ENCODE results near the gene TMC8. TPM values are rescaled to one million over a fixed set of nuclear protein-coding genes. Genes with fewer than 3 reads are reported as not detected.
A peak's percentile ranks its signal among the peaks of the same experiment; 100 is the strongest.

TMC8 gene
- total RNA-seq, 1 donor from 2014 or later = 4.3 TPM

DNA sequence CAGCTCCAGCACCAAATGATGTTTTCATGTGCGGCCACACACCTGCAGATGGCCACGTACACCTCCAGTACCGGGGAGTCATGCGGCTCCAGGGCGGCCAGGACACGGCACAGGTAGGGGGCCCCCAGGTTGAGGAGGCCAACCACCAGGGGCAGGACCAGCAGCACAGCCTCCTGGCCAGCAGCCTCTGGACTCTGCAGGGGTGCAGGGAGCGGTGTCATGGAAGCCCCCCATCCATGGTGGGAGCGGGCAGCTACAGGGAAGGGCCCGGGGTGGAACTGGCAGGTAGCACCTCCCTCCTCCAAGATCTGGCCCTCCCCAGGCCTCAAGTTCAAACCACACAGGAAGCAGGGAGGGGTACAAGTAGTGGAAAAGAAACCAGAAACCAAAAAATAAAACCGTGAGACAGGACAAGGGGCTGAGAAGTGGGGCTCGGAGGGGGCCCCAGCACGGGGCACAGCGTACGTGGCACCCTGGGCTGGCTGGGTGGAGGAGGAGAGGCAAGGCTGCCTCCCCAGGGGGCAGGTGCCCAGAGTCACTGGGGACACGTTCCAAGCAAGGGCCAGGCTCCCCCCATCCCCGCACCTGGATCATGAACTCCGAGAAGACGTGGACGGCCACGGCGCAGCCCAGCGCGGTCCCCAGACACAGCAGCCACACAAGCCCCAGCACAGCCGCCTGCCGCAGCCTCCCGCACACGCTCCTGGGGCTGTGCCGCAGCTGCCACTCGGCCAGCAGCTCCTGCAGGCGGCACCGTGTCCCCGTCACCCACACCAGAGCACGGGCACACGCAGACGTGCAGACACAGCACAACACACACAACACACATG lies 9.4 kb upstream of the TMC8 start:
- DNase-seq (ENCODE audit: missing footprints) (peak; percentile 64), ATAC-seq (no peak)
- intact Hi-C loops (cut with DNase I) = no loop called here

DNA sequence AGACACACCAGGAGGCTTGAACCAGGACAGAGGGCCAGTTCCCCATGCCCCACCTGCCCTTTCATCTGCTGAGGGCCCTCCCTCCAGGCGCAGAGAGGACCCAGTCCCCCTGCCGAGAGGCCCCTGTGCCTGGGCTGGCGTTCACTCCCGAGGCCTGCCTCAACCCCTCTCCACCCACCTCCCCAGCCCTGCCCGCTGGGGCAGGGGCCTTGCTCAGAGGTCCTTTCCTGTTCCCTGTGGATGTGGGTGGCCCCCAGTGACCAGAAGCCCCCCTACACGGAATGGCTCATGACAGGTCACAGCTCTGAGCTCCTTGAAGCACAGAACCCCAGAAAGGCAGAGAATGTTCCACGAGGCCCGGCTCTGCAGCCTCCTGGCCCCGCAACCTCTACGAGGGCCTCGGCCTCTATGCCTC lies 8.8 kb upstream of the TMC8 start:
- intact Hi-C loops (cut with DNase I) = no loop called here
- DNase-seq (ENCODE audit: missing footprints) (peak; percentile 31), ATAC-seq (no peak)

DNA sequence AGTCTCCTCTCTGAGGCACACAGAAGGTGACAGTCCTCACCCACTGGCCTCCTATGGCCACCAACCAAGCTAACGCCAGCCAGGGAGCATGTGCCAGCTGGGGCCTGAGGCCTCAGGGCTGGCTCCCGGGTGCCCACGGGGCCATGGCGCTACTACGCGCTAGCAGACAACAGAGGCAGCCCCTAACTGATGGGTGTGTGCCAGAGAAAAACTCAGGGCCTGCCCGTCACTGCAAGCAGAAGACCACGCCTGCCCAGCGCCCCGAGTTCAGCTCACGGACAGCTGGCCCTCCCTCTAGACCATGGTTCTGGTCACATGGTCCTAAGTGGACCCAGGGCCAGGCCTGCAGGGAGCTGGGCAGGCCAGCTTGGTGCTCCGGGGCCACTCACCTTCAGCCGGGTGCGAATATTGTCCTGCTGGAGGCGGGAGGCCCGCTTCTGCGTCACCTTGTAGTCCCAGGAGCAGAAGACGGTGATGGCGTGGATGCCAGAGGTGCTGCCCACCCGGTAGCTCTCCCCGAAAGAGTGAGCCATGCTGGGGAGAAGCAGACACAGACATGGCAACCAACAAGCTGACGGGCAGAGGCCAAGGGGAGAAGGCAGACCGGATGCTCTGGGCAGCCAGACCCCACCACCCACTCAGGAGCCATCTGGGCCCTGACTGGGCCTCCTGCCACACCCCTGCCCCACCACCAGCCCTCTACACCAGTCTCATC lies 8.2 kb upstream of the TMC8 start:
- ATAC-seq = no peak
- intact Hi-C loops (cut with DNase I) = no loop called here

DNA sequence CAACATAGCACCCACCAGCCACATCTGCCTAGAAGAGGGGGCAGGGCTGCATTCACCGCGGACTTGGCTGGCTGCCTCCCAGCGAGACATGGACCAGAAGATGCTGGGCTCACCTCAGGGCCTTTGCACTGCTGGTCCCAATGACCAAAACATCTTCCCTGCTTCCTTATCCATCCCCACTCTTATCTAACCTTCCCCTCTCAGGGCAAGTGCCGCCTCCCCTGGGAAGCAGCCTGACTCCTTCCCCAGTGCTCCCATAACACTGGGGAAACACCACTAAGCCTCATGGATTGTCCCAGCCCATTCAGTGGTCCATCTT lies 7.7 kb upstream of the TMC8 start:
- ATAC-seq (no peak), DNase-seq (ENCODE audit: missing footprints) (peak; percentile 43)
- intact Hi-C loops (cut with DNase I) = no loop called here

More for the DNA sequence above, 8.2 kb upstream of the TMC8 start:
- DNase-seq (ENCODE audit: missing footprints) = peak; percentile 48

DNA sequence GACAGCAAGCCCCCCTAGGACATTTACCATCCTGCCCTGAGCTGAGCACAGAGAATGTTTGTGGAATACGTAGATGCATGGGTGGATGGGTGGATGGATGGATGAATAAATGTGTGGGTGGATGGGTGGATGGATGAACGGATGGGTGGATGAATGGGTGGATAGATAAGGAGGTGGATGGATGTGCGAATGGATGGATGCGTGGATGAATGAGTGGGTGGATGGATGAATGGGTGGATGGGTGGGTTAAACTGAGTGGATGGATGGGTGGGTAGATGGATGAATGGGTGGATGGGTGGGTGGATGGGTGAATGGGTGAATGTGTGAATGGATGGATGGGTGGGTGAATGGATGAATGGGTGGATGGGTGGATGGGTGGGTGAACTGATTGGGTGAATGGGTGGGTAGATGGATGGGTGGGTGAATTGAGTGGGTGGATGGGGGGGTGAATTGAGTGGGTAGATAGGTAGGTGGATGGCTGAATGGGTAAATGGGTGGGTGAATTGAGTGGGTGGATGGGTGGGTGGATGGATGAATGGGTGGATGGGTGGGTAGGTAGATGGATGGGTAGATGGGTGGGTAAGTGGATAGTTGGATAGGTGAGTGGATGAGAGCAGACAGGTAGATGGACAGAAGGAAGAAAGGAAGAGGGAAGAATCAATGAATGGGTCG lies 7.2 kb upstream of the TMC8 start:
- DNase-seq (ENCODE audit: missing footprints) (no peak), ATAC-seq (no peak)
- intact Hi-C loops (cut with DNase I) = no loop called here

DNA sequence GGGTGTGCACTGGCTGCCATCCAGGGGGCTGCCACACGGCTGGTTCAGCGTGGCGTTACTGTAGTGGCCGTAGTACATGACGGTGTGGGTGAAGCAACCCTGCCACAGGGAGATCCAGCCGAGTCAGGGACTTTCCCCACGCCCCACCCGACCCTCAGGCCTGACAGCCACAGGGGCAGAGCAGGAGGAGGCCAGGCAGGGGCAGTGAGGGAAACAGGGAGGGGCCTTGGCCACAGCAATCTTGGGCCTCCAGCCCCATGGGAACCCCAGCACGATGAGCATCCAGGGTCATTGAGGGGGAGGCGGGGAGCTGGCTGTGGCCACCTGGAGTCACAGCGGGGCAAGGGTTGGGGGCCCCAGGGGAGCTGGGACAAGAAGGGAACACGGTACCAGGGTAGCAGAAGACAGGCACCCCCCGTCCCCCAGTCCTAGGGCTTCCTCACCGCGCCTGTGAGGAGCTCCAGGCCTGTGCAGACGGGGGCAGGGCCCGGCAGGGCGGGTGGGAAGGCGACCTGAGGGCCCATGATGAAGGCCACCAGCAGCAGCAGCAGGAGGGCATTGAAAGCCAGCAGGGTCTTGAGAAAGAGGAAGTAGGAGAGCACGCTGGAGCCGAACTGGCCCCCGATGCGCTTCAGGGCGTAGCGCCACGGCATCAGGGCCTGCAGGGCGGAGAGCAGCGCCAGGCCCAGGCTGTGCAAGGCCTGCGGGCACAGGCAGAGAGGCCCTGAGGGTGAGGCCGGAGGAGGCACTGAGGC lies 6.3 kb upstream of the TMC8 start:
- peak; percentile 76 for DNase-seq (ENCODE audit: missing footprints)
- intact Hi-C loops (cut with DNase I) = no loop called here
- no peak for ATAC-seq

DNA sequence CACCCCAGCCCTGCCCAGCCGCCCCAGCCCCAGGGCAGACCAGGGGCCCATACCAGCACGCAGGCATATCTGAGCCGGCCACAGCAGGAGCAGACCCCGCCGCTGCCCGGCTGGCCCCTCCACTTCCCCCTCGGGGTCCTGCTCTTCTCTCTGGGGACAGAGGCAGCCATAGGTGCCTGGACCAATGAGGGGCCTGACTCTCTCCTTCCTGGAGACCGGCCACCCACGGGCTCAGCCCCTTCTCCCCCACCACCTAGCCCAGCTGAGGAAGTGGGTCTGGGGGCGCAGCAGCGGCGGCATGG lies 5.8 kb upstream of the TMC8 start:
- no peak for DNase-seq (ENCODE audit: missing footprints)
- intact Hi-C loops (cut with DNase I) = loop anchor here (5.0 kb wide), 1 partner anchor 48 kb away; no protein-coding TSS in a partner anchor
- no peak for ATAC-seq

DNA sequence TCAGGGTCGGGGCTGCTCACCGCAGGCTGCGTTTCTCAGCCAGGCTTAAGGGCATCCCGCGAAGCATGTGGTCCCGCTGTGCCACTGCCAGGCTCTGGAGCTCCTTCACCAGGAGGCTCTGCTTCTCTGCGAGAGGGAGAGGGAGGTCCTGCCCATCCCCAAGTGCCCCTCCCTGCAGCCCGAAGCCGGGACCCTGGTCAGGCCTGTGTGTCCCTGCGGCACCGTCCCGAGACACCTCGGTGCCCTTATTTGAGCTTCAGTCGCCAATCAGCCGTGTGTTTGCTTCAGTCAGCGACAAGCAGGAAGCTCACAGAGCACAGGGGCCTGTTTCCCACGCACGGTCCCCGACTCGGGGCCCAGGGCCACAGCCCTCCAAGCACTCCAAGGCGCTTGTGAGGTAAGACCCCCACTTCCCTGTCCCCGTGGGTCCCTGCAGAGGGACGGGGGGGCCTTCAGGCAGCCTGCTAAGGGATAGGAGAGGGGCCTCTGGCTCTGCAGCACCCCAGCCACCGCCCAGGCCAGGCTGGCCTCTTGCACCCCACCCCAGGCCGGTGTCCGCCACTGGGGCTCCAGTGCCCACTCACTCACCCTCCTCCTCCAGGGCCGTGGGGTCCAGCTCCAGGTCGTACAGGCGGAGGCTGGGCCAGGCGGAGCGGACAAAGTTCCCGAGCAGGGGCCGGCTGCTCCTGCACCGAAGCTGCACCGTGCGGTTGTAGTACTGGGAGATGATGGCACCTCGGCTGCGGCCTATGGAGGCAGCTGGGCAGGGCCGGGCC lies 5.2 kb upstream of the TMC8 start:
- intact Hi-C loops (cut with DNase I) = loop anchor here (5.0 kb wide), 1 partner anchor 47 kb away; no protein-coding TSS in a partner anchor
- DNase-seq (ENCODE audit: missing footprints) = peak; percentile 75
- no peak for ATAC-seq

DNA sequence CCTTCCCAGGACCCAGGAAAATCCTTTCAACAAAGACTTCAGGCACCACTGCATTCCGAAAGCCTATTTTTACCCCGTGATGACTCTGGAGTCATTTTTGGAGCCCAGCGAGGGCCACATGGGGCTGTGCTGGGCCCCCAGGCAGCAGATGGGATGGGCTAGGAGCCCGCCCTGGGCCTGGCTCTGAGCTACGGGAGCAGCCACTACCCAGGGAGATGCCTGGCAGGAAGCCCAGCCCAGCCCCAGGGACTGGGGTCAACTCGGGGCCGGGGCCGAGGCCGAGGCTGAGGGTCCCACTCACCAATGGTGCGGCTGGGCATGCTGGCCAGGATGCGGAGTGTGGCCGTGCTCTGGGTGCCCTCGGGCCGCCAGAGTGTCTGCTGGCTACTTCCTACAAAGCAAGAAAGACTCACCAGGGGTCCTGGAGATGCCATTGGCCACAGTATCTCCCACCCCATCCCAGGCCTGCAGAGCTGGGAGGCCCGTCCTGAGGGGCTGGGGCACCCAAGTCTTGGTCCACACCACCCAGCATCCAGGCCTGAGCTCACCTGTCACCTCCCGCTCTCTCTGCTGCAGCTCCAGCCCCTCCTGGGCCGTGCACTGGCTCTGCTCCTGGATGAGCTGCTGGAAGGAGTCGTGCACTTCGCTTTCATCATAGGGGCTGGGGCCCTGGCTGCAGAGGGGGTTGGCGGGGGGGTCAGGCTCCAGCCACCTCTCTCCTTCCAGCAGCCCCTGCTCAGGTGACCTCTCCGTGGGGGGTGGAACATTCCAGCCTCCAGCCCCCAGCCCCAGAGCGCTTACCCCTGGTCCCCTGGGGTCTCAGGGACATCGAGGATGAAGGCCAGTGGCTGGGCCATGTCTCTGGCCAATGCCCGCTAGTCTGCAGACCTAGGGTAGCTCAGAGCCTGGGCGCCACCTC lies 4.3 kb upstream of the TMC8 start:
- DNase-seq (ENCODE audit: missing footprints) (peak; percentile 70), ATAC-seq (peak; percentile 29)
- intact Hi-C loops (cut with DNase I) = loop anchor here (5.0 kb wide), 1 partner anchor 46 kb away; no protein-coding TSS in a partner anchor

DNA sequence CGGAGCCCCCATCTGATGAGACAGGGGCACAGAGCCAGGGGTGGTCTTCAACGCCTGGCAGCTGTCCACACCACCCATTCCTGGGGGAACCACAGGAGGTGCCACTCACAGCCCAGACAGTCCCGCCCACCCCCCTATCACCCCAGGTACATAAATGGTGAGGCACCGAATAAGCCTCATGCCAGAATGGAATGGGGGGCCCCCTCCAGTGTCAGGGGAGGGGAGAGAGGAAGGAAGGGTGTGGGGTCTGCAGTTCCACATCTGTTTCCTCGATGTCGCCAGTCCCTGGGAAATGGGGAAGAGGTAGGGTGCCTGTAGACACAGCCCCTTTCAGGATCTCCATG lies 3.7 kb upstream of the TMC8 start:
- ATAC-seq = no peak
- intact Hi-C loops (cut with DNase I) = loop anchor here (5.0 kb wide), 1 partner anchor 45 kb away; no protein-coding TSS in a partner anchor
- peak; percentile 69 for DNase-seq (ENCODE audit: missing footprints)

DNA sequence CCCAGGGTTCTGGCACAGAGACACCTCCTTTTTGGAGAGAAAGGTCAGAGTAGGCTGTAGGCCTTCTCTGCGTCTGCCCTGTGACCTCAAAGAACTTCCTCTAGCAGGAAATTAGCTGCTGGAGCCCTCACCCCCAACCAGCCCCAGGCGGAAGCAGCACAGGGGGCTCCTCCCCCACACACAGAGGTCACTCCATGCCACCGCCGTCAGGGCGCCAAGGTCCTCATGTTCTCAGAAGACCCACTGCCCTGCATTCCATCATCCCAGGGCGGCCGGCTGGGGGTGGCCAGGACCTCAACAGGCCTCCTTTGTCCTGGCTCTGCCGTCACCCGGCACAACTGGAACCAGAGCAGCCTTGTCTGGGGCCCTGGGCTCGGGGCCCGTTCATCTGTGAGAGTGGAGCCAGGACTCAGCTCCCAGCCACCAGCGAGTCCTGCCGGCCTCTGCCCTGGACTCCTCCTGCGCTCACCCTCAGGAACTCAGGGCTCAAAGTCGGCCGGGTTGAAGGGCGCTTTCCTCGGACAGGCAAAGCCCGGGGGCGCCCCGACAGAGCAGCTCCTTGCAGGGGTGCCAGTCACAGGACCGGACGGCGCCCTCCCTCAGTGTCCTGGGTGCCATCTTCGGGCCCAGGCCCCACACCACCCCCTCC lies 3.2 kb upstream of the TMC8 start:
- intact Hi-C loops (cut with DNase I) = loop anchor here (5.0 kb wide), 1 partner anchor 45 kb away; no protein-coding TSS in a partner anchor
- ATAC-seq (peak; percentile 52), DNase-seq (ENCODE audit: missing footprints) (peak; percentile 90)

DNA sequence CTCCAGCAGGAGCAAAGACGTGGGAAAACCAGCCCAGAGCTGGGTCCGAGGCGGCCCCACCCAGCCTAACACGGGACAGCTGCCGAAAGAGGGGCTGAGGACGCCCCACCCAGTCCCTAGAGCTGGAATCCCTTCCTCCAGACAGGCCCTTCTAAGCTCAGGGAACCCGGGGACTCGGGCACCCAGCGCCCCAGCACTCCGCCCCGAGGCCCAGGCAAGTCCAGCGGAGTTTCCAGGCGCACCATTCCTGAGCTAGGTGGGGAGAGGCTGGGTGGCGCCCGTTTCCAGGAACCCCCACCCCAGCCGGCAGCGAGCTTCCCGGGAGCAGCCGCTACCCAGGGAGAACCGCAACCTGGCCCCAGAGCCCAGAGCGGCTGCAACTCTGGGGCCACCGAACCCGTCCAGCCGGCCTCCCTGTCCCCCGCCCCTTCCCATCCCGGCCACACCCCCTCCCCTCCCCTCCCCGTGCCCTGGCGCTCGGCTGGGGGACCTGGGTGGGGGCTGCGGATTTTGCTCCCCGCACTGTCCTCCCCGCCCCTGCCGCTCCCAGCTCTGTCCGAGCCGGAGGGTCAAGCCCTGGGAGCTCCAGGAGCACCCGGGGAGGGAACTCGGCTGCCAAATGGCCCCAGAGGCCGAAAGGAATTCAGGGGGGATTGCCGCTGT lies 2.6 kb upstream of the TMC8 start:
- peak; percentile 18 for ATAC-seq
- peak; percentile 72 for DNase-seq (ENCODE audit: missing footprints)
- intact Hi-C loops (cut with DNase I) = loop anchor here (5.0 kb wide), 1 partner anchor 44 kb away; no protein-coding TSS in a partner anchor

DNA sequence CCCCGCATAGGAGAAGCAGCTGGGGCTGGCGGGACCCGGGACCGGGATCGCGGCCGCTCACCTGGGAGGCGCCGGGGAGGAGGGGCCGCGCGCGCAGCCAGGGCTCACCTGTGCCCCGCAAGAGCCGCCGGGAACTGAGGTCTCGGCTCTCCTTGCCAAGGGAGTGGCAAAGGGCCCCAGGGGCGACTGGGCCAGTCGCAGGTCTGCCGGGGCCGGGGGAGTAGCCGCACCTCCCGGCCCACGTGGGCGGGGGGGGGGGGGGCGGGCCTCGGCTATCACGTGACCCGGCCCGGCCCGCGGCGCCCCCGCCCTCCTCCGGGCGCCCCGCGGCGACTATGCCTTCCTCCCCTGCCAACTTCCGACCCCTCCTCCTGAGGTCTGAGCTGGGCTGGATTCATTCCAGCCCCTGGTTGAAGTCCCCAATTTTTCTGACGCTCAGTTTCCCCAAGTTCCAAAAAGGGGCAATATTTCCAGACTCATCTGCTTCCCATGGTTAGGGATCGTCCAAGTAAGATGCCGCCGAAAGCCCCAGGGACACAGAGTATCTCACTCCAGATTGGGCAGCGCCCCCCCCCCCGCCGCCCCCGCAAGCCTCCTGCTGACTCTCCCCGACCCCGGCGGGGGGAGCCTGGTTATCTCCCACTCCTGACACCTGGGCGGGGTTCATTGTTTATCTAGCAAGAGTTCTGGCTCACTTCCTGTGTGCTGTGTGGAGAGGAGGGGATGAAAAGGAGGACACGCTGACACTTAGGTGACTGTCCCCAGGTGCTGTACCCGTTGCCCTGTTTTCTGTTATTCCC lies 1.8 kb upstream of the TMC8 start, which contains the start of gene TMC6:
TMC6 (minus strand) TSS at position 205 of the 800 bp plus-strand sequence. CDS start 1,923 bp downstream, outside the sequence.
- DNase-seq (ENCODE audit: missing footprints) = peak; percentile 85
- peak; percentile 27 for ATAC-seq
- intact Hi-C loops (cut with DNase I) = loop anchor here (5.0 kb wide), 1 partner anchor 44 kb away; no protein-coding TSS in a partner anchor

DNA sequence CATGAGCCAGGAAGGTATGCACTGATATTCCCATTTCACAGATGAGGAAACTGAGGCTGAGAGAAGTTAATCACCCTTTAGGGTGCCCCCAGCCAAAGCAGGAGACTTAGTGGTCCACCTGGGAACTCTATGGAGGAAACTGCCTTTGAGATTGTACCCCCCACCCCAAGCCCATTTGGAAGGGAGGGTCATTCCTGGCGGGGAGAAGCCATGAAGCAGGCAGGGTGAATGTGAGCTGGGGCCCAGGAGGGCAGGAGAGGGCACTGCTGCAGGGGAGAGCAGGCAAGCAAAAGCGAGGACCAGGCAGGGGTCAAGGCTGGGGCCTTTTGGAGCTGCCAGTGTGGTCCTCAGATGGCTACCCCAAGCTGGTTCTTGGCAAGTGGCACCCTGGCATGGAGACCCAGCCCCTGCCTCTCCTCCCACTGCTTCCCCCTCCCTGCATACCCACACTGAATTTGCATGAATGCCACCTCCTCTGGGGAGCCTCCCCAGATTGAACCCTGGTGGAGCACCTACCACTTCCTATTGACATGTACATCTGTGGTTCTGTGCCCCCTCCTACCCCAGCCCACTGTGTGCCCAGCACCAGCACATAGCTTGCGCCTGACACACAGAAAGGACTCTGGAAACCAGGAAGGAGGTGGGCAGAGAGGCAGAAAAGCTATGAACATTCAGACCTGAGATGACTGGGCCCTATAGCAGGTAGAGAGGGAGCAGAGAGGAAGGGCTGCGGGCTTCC lies 1.1 kb upstream of the TMC8 start:
- intact Hi-C loops (cut with DNase I) = loop anchor here (5.0 kb wide), 1 partner anchor 43 kb away; no protein-coding TSS in a partner anchor
- DNase-seq (ENCODE audit: missing footprints) (peak; percentile 53), ATAC-seq (no peak)

DNA sequence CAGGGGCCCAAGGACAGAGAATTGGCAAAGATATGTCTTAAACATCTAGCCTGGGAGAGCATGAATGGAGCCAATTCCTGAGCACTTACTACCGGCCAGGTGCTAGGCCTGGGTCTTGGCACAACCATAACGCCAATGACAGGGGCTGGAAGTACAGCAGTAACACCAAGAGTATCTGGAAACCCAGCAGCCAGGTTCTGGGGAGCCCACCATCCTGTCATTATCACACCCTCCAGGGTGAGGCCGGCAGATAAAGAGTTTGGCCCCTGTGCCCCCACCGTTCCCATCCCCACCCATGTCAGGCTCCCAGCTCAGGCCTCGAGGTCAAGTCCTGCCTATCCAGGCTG lies 508 bp upstream of the TMC8 start:
- ATAC-seq = no peak
- intact Hi-C loops (cut with DNase I) = no loop called here
- DNase-seq (ENCODE audit: missing footprints) = peak; percentile 2

Data from Right ventricle myocardium inferior (tissue), 1 donor.